SU-DHL-6 (cell line): ENCODE data around the gene WWP2.

Experiments
- H2AFZ ChIP-seq: fragments of 200-600 bp; sonication (generic); 2 replicates; pipeline ENCODE4 v1.6.1; 2014; ENCODE audit warnings: low read depth, mild to moderate bottlenecking, moderate library complexity, mixed read lengths, antibody characterized with exemption, low read length; ENCODE audit not compliant: severe bottlenecking
- H3F3A ChIP-seq: fragments of 200-600 bp; shearing (Covaris generic); 2 replicates; pipeline ENCODE4 v1.6.0; 2016; ENCODE audit warnings: antibody characterized with exemption, mild to moderate bottlenecking; ENCODE audit not compliant: insufficient read depth
- H3K27ac ChIP-seq: fragments of 200-600 bp; sonication (generic); 2 replicates; pipeline ENCODE4 v1.5.1; 2016; ENCODE audit warnings: low read depth, mild to moderate bottlenecking, low read length, moderate library complexity, mixed read lengths
- H3K27me3 ChIP-seq: fragments of 200-600 bp; sonication (generic), shearing (Covaris generic); 2 replicates; pipeline ENCODE4 v1.6.0; 2014; ENCODE audit warnings: mild to moderate bottlenecking, low read length
- H3K36me3 ChIP-seq: fragments of 200-600 bp; sonication (generic); 2 replicates; pipeline ENCODE4 v1.6.1; 2014; ENCODE audit warnings: mild to moderate bottlenecking, low read length, mixed read lengths
- H3K4me2 ChIP-seq: fragments of 300-600, 200-600 bp; shearing (Covaris generic), sonication (generic); 2 replicates; pipeline ENCODE4 v1.6.0; 2014; ENCODE audit warnings: low read length, low read depth, mild to moderate bottlenecking; ENCODE audit not compliant: poor library complexity, severe bottlenecking
- H3K4me3 ChIP-seq: fragments of 200-600 bp; sonication (generic); 2 replicates; pipeline ENCODE4 v1.5.1; 2014; ENCODE audit warnings: antibody characterized with exemption, low read length, mild to moderate bottlenecking, mixed read lengths; ENCODE audit not compliant: insufficient read depth, poor library complexity, severe bottlenecking
- H3K79me2 ChIP-seq: fragments of 200-600 bp; sonication (generic); 2 replicates; pipeline ENCODE4 v1.6.1; 2014; ENCODE audit warnings: mild to moderate bottlenecking, low read length, moderate library complexity; ENCODE audit not compliant: insufficient read depth
- H3K9ac ChIP-seq: fragments of 200-600 bp; sonication (generic); 2 replicates; pipeline ENCODE4 v1.7.0; 2014; ENCODE audit warnings: mild to moderate bottlenecking, low read length
- H3K9me2 ChIP-seq: fragments of 200-600 bp; sonication (generic); replicated peaks from 2 replicates; pipeline ENCODE4 v1.6.1; 2014; ENCODE audit warnings: low read length; ENCODE audit not compliant: insufficient read depth
- H3K9me3 ChIP-seq: fragments of 200-600 bp; sonication (generic); 2 replicates; pipeline ENCODE4 v1.6.1; 2014; ENCODE audit warnings: low read length, mixed read lengths; ENCODE audit not compliant: insufficient read depth
- H4K20me1 ChIP-seq: fragments of 200-600 bp; sonication (generic); 2 replicates; pipeline ENCODE4 v1.6.1; 2014; ENCODE audit warnings: low read depth, mild to moderate bottlenecking, antibody characterized with exemption, low read length, moderate library complexity, mixed read lengths
- EZH2phosphoT487 ChIP-seq: fragments of 200-600 bp; sonication (generic), shearing (Covaris generic); conservative IDR thresholded peaks from 2 replicates; pipeline ENCODE4 v1.6.1; 2018; ENCODE audit warnings: mild to moderate bottlenecking, antibody characterized with exemption, low read length, moderate library complexity, mixed read lengths
- TF ChIP-seq, protein P1 (sequence below): fragments of 200-600 bp; sonication (generic); IDR thresholded peaks from one replicate; pipeline ENCODE4 v1.5.1; 2017; ENCODE audit warnings: antibody characterized with exemption, mild to moderate bottlenecking, low read length, moderate library complexity; ENCODE audit not compliant: insufficient read depth, poor library complexity, severe bottlenecking

WWP2 gene

DNA sequence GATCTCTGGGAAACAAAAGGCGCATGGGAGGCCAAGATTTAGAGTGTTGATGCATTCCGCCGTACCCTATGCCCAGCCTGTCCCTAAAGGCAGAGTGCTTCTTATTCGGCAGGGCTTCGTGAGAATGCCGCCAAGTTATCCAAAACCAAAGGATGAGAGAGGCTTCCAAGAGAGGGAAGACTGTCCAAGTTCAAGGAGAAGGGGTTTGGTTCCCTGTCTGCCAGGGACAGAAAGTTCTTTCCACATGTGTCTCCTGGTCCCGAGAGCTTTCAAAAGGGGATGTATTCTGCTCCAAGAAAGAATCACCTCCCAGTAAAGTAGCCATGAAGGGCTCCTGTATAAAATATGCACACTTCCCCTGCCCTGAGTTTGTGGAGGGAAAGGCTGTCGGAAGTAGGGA, 146.9 kb downstream of the WWP2 start:
- TF ChIP-seq EZH2phosphoT487: no peak
- TF ChIP-seq, protein P1, sequence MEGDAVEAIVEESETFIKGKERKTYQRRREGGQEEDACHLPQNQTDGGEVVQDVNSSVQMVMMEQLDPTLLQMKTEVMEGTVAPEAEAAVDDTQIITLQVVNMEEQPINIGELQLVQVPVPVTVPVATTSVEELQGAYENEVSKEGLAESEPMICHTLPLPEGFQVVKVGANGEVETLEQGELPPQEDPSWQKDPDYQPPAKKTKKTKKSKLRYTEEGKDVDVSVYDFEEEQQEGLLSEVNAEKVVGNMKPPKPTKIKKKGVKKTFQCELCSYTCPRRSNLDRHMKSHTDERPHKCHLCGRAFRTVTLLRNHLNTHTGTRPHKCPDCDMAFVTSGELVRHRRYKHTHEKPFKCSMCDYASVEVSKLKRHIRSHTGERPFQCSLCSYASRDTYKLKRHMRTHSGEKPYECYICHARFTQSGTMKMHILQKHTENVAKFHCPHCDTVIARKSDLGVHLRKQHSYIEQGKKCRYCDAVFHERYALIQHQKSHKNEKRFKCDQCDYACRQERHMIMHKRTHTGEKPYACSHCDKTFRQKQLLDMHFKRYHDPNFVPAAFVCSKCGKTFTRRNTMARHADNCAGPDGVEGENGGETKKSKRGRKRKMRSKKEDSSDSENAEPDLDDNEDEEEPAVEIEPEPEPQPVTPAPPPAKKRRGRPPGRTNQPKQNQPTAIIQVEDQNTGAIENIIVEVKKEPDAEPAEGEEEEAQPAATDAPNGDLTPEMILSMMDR: no peak
- no peaks in the 10 kb centered on the region for H3K79me2 ChIP-seq

DNA sequence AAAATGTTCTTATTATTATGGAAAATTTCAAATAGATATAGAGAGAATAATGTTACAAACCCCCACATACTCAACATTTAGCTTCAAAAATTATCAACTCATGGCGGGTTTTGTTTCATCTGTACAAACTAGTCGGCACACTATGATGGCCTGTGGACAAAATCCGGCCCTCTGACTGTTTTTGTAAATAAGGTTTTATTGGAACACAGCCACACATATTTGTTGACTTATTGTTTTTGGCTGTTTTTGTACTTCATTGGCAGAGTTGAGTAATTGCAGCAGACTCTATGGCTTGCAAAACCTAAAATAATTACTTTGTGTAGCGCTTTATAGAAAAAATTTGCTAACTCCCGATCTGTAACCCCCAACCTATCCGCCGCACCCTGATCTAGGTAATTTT, 147.6 kb downstream of the WWP2 start:
- H3K9me2 ChIP-seq: no peaks in the 10 kb centered on the region
- no peak overlapping the region for H3K4me2 ChIP-seq
- H4K20me1 ChIP-seq: no peaks in the 10 kb centered on the region
- no peak overlapping the region for H3K27ac ChIP-seq
- no peaks in the 10 kb centered on the region for H3K36me3 ChIP-seq
- H3F3A ChIP-seq: no peaks in the 10 kb centered on the region
- no peak overlapping the region for H3K4me3 ChIP-seq
- H3K27me3 ChIP-seq: no peaks in the 10 kb centered on the region
- no peak overlapping the region for H2AFZ ChIP-seq
- H3K79me2 ChIP-seq: no peaks in the 10 kb centered on the region
- H3K9ac ChIP-seq: no peak overlapping the region
- no peak for TF ChIP-seq EZH2phosphoT487
- TF ChIP-seq, protein P1: no peak
- H3K9me3 ChIP-seq: no peaks in the 10 kb centered on the region

More for the DNA sequence above, 146.9 kb downstream of the WWP2 start:
- Histone ChIP-seq H3K4me2 (no peak overlapping the region), H4K20me1 (no peaks in the 10 kb centered on the region), H3K9ac (no peak overlapping the region), H3K36me3 (no peaks in the 10 kb centered on the region), H2AFZ (no peak overlapping the region), H3K9me3 (no peaks in the 10 kb centered on the region), H3K27ac (no peak overlapping the region), H3K9me2 (no peaks in the 10 kb centered on the region), H3F3A (no peaks in the 10 kb centered on the region), H3K4me3 (no peak overlapping the region), H3K27me3 (no peaks in the 10 kb centered on the region)

DNA sequence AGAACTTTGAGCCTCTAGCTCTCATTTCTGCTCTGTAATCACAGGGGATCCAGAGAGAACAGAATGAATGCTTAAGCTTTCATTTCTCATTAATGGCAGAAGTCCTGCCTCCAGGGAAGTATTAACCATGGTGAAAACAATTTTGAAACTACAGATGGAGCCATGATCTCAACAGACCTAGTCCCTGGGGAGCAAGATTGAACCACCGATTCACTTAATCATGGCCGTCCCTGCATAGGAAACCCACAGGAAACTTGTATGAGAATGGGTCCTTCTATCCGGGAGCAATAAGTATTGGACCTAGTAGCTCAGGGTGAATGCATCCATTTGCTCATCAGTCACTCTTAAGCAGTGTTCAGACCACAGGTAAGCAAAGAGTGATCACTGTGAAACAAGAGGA, 148.8 kb downstream of the WWP2 start:
- no peak overlapping the region for H3K4me3 ChIP-seq
- no peaks in the 10 kb centered on the region for H3K9me2 ChIP-seq
- no peak overlapping the region for H3K4me2 ChIP-seq
- H3K27me3 ChIP-seq: no peaks in the 10 kb centered on the region
- no peaks in the 10 kb centered on the region for H3K9me3 ChIP-seq
- no peaks in the 10 kb centered on the region for H3K36me3 ChIP-seq
- H3K27ac ChIP-seq: no peak overlapping the region
- H3F3A ChIP-seq: no peaks in the 10 kb centered on the region
- H4K20me1 ChIP-seq: no peaks in the 10 kb centered on the region
- H2AFZ ChIP-seq: no peak overlapping the region
- no peak overlapping the region for H3K9ac ChIP-seq
- H3K79me2 ChIP-seq: no peaks in the 10 kb centered on the region
- no peak for TF ChIP-seq EZH2phosphoT487
- TF ChIP-seq, protein P1: no peak
